IMR-90 (cell line): ENCODE data around the gene KDM4B. TPM values are rescaled to one million over a fixed set of nuclear protein-coding genes. Genes with fewer than 3 reads are reported as not detected.

Source experiments
- ATAC-seq: fragments of 200-7000 bp; cut with Tn5 transposase; 2 replicates; pipeline ENCODE4 v1.9.1; 2020; ENCODE audit warnings: low read depth, mild to moderate bottlenecking, moderate library complexity
- BruUV-seq: library from RNA; stranded (reverse); fragments of 400-500 nt; replicated peaks from 2 replicates; lab custom pipeline; 2021; lab: Mats Ljungman, UMichigan
- CTCF ChIA-PET: fragments of 300-600 bp; formaldehyde crosslinking; extraction: SDS; loops from one replicate; lab custom pipeline; 2021; ENCODE audit warnings: antibody characterized with exemption; lab: Yijun Ruan, JAX
- POLR2A ChIA-PET: fragments of 300-600 bp; sonication (Branson Sonifier 250); formaldehyde crosslinking; loops from one replicate; lab custom pipeline; 2022; ENCODE audit warnings: antibody characterized with exemption; ENCODE audit not compliant: unreplicated experiment; lab: Charles Lee
- DNase-seq: peaks from one replicate; pipeline ENCODE4 v3.0.0; 2013
- H2AFZ ChIP-seq: replicated peaks from 2 replicates; pipeline ENCODE3; 2013; ENCODE audit warnings: low read length, mild to moderate bottlenecking; ENCODE audit not compliant: poor library complexity
- H2AK5ac ChIP-seq: 2 replicates; pipeline ENCODE4 v1.6.1; 2013; ENCODE audit warnings: low read depth, low read length, inconsistent platforms
- H2AK9ac ChIP-seq: replicated peaks from 2 replicates; pipeline ENCODE3; 2013; ENCODE audit warnings: mild to moderate bottlenecking, low read depth, low read length, moderate library complexity; ENCODE audit not compliant: poor library complexity
- H2BK120ac ChIP-seq: 2 replicates; pipeline ENCODE4 v1.6.1; 2013; ENCODE audit warnings: low read depth, low read length, inconsistent platforms
- H2BK15ac ChIP-seq: 3 replicates; pipeline ENCODE4 v1.6.1; 2013; ENCODE audit warnings: low read depth, low read length, inconsistent platforms
- H2BK20ac ChIP-seq: 2 replicates; pipeline ENCODE4 v1.6.1; 2013; ENCODE audit warnings: low read depth, mild to moderate bottlenecking, inconsistent platforms, low read length, moderate library complexity
- H2BK5ac ChIP-seq: 2 replicates; pipeline ENCODE4 v1.6.1; 2013; ENCODE audit warnings: mild to moderate bottlenecking, low read depth, low read length, inconsistent platforms; ENCODE audit not compliant: poor library complexity, severe bottlenecking
- H3K14ac ChIP-seq: replicated peaks from 2 replicates; pipeline ENCODE4 v1.6.1; 2013; ENCODE audit warnings: low read depth, low read length, inconsistent platforms
- H3K18ac ChIP-seq: 2 replicates; pipeline ENCODE4 v1.6.1; 2013; ENCODE audit warnings: low read depth, low read length, control low read depth
- H3K23ac ChIP-seq: 2 replicates; pipeline ENCODE4 v1.6.1; 2013; ENCODE audit warnings: low read depth, low read length, inconsistent platforms
- H3K27ac ChIP-seq: 2 replicates; pipeline ENCODE4 v1.5.1; 2013; ENCODE audit warnings: mild to moderate bottlenecking, control low read depth, low read length; ENCODE audit not compliant: insufficient read depth
- H3K27me3 ChIP-seq: 2 replicates; pipeline ENCODE4 v1.6.1; 2013; ENCODE audit warnings: low read length; ENCODE audit not compliant: control insufficient read depth, insufficient read depth
- H3K36me3 ChIP-seq: 2 replicates; pipeline ENCODE4 v1.6.1; 2013; ENCODE audit warnings: low read length, mixed read lengths; ENCODE audit not compliant: control insufficient read depth, insufficient read depth
- H3K4ac ChIP-seq: 2 replicates; pipeline ENCODE4 v1.6.1; 2013; ENCODE audit warnings: low read depth, low read length, inconsistent platforms
- H3K4me1 ChIP-seq: 2 replicates; pipeline ENCODE4 v1.6.1; 2013; ENCODE audit warnings: low read length, mixed read lengths; ENCODE audit not compliant: control insufficient read depth, insufficient read depth
- H3K4me2 ChIP-seq: 2 replicates; pipeline ENCODE4 v1.6.1; 2013; ENCODE audit warnings: low read depth, mild to moderate bottlenecking, control low read depth, low read length, moderate library complexity
- H3K4me3 ChIP-seq: 2 replicates; pipeline ENCODE4 v1.5.1; 2013; ENCODE audit warnings: low read depth, mild to moderate bottlenecking, control low read depth, low read length, moderate library complexity; ENCODE audit not compliant: insufficient read depth
- H3K56ac ChIP-seq: 2 replicates; pipeline ENCODE4 v1.6.1; 2013; ENCODE audit warnings: low read length, inconsistent platforms; ENCODE audit not compliant: insufficient read depth; ENCODE audit errors: extremely low read depth
- H3K79me1 ChIP-seq, 2 experiments: 2 replicates each; pipeline ENCODE4 v1.6.1; 2013; ENCODE audit warnings: low read length in 2 of 2, inconsistent platforms in 1 of 2, low read depth in 1 of 2
- H3K9ac ChIP-seq: 2 replicates; pipeline ENCODE4 v1.6.1; 2013; ENCODE audit warnings: low read depth, low read length, control low read depth
- H3K9me1 ChIP-seq: 2 replicates; pipeline ENCODE4 v1.6.1; 2013; ENCODE audit warnings: low read length, inconsistent platforms; ENCODE audit not compliant: insufficient read depth
- H3K9me3 ChIP-seq: 2 replicates; pipeline ENCODE4 v1.6.1; 2013; ENCODE audit warnings: low read length; ENCODE audit not compliant: control insufficient read depth, insufficient read depth
- H4K20me1 ChIP-seq: 2 replicates; pipeline ENCODE4 v1.6.1; 2013; ENCODE audit warnings: low read length, inconsistent platforms; ENCODE audit not compliant: insufficient read depth
- H4K5ac ChIP-seq: 2 replicates; pipeline ENCODE4 v1.6.1; 2013; ENCODE audit warnings: mild to moderate bottlenecking, low read depth, low read length, control low read depth
- H4K8ac ChIP-seq, 2 experiments: 2 replicates each; pipeline ENCODE4 v1.6.1; 2013; ENCODE audit warnings: low read depth in 2 of 2, low read length in 2 of 2, control low read depth in 1 of 2, inconsistent platforms in 1 of 2
- H4K91ac ChIP-seq: 2 replicates; pipeline ENCODE4 v1.6.1; 2013; ENCODE audit warnings: low read depth, low read length, inconsistent platforms; ENCODE audit not compliant: insufficient read depth
- CTCF ChIP-seq: conservative IDR thresholded peaks from 2 replicates; pipeline ENCODE4 v1.5.1; 2012; ENCODE audit warnings: mild to moderate bottlenecking, low read depth, low read length, improper control_type of control experiment
- NFE2L2 ChIP-seq: fragments of 150-350 bp; IDR thresholded peaks from 2 replicates; pipeline ENCODE4 v1.6.1; 2016; ENCODE audit warnings: low read depth, mild to moderate bottlenecking, low read length
- WGBS, 2 experiments: methylation state at CpG; one replicate each; pipeline versions ENCODE4 v1.1.5 to v1.1.7; 2013; ENCODE audit warnings: missing lambda C conversion rate in 2 of 2; ENCODE audit not compliant: insufficient read length in 1 of 2; ENCODE audit errors: extremely low coverage in 2 of 2; 5-methylcytosine and 5-hydroxymethylcytosine counted together
- dilution Hi-C: fragments of 300-500 bp; cut with HindIII; formaldehyde crosslinking; loops from one replicate; pipeline ENCODE4 v1.14.3; 2018; ENCODE audit warnings: low sequenced_read_pairs; ENCODE audit not compliant: unreplicated experiment
- in situ Hi-C: fragments of 300-500 bp; cut with MboI; formaldehyde crosslinking; loops from 3 replicates; pipeline ENCODE4 v1.14.3; 2019; ENCODE audit warnings: low sequenced_read_pairs, inconsistent platforms, mixed read lengths
- intact Hi-C: fragments of 100-400 bp; cut with micrococcal nuclease; formaldehyde crosslinking; loops from 2 replicates; pipeline ENCODE4 v1.10.0; 2022
- polyA plus RNA-seq, 3 experiments: library from polyadenylated mRNA; depleted of rRNA; stranded (reverse); fragments of >200 nt; gene quantifications; 2 replicates each; pipeline ENCODE4 v1.2.3, GENCODE V29; 2012; ENCODE audit warnings: low replicate concordance in 1 of 3
- total RNA-seq: library from RNA; depleted of rRNA; stranded (reverse); fragments of >200 nt; gene quantifications from 2 replicates; pipeline ENCODE4 v1.2.3, GENCODE V29; 2012

The KDM4B gene
- total and polyA plus RNA-seq, 2 of the 4 experiments (the other 2 are of a cell fraction), result 5.0 to 17.9 TPM

GRCh38 chr19:5200844-5201243 is 231.9 kb downstream of the KDM4B start:
- ChIA-PET CTCF (interaction anchor here (0.6 kb wide), 1 partner anchor 15 kb away, joined by 7 read pairs; no protein-coding TSS in a partner anchor), POLR2A (no interaction called here)
- Histone ChIP-seq H3K4ac (no peak overlapping the region), H2BK120ac (no peak overlapping the region), H2AFZ (no peak overlapping the region), H3K18ac (no peak overlapping the region), H3K9me1 (no peaks in the 10 kb centered on the region), H4K8ac (no peak overlapping the region), H3K4me2 (no peak overlapping the region), H3K4me1 (no peaks in the 10 kb centered on the region), H3K56ac (no peak overlapping the region), H2AK5ac (no peak overlapping the region), H2BK15ac (no peak overlapping the region), H2BK5ac (no peak overlapping the region), H3K14ac (no peak overlapping the region), H3K9ac (no peak overlapping the region), H3K27ac (no peak overlapping the region), H3K79me1 (no peaks in the 10 kb centered on the region), H3K36me3 (peaks cover 6% of the 10 kb centered on the region; the same call in 1 of the 2 replicates), H2AK9ac (no peak overlapping the region), H3K23ac (no peak overlapping the region), H4K91ac (no peak overlapping the region), H3K9me3 (peaks cover 19% of the 10 kb centered on the region), H4K20me1 (no peaks in the 10 kb centered on the region), H4K5ac (no peak overlapping the region), H3K27me3 (no peaks in the 10 kb centered on the region), H2BK20ac (no peak overlapping the region), H3K4me3 (no peak overlapping the region)
- ATAC-seq (no peak), DNase-seq (no peak)
- intact Hi-C loops (no loop called here), in situ Hi-C loops (no loop called here), dilution Hi-C loops (no loop called here)
- no CpG with 5 or more reads among the region's 4 CpGs for WGBS, 2 experiments
- TF ChIP-seq CTCF, result no peak
- no peak for TF ChIP-seq NFE2L2
- no TSS peak for BruUV-seq
